Hematopoietic multipotent progenitor cell treated with erythropoietin and hydrocortisone succinate and interleukin-3 and kit ligand, for 8 days (in vitro differentiated cells): ENCODE measurements around the gene HNMT.
"Not testable (repeated sequence)": the region's sequence is repeated elsewhere in the genome, so short reads cannot be mapped to it uniquely, and the experiment has no call there.

Experiments
- DNase-seq: peaks from one replicate; pipeline ENCODE4 v3.0.0-alpha.2; 2015

HNMT gene

DNA sequence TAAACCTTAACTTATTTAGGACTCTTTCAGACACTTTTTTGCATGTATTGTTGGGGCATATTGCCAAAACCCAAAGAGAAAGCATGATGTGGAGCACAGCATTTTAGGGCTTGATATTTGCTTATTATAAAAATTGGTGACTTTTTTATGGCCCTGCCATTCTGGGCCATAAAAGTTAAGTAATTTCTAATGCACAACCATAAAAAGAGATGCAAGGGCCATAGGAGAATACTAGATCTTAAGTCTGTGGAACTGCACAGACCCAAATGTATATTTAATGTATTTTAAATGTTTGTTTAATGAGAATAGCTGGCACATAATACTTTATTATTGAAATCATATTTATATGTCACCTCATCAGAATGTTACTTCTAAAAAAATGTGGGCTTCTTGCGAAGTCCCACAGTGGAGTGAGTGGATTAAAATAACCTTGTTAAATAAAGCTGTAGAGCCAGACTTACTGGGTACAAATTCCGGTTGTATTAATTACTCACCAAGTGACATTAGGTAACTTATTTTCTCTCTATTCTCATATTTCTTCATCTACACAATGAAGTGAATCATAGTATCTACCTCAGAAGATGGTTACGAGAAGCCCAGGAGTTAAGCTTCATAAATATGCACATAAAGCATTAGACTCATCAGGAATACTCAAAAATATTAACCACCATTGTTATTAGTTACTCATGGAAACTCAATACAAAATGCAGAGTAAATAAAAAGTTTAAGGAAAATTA, 52.2 kb downstream of the HNMT start:
- no peak for DNase-seq

DNA sequence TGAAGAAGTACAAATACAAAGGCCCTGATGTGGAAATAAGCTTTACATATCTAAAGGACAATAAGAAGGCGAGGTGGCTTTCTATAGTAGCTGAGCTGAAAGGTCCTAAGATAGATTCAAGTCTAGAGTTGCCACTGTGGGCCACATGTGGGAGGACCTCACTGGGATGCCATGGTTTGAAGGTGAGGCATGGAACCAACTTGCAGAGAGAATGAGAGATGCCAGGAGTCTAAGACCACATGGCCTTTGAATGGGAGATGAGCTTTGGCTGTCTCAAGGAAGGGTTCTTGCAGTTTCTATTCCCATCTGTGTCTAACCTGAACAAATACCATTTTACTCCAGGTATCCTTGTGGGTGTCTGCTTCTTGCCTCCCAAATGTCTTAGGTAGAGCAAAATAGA, 53.6 kb downstream of the HNMT start:
- DNase-seq: no peak

DNA sequence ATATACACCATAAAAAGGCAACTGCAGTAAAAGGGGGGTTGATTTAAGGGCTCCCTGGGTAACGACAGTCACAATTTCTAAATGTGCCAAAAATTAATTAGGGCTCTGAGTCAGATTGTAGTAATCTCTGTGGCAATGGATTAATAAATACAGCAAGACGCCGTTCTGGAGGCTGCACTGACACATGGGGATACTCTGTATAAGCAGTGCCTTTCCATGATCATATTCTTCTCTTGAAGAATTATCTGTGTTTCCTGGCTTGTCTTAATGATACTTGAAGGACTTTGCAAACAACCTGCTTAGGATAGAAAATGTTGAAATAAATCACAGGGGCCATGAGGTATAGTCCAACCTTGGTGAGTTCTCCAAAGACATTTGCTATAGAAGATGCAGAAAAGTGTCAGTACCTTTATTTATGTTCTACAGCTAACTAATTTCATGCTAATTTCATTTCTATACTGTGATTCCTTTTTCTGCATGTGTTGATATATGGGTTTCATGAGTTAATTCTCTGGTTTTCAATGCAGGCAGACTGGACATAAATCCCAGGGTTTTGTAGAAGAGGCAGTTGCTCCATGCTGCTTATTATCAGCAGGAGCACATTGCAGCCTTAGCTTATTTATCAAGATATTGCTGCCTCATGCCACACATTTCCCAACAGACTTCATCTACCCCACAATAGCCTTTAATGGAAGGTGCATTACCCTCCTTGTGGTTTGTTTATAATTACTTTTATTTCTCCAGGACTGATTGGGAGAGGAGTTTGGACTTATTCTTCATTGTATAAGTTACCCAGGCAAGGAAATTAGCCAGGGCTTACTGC, 54.8 kb downstream of the HNMT start:
- peak; percentile 82 for DNase-seq

DNA sequence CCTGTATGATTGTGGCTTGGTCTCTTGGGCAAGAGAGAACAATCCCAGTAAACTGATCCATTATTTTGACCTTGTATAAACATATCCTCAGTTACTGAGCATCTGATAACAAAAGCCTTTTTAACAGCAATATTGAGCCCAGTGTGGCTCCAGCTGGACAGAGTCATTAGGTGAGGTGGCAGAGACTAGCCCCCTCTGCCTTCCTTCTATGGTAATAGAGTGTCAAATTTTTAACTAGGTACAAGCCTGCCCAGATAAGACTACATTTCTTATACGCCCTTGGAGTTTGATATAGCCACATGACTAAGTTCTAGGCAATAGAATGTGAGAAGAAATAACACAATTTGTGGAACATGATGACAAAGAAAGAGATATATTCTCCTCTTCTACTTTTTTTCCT, 56.2 kb downstream of the HNMT start:
- DNase-seq: peak; percentile 66

DNA sequence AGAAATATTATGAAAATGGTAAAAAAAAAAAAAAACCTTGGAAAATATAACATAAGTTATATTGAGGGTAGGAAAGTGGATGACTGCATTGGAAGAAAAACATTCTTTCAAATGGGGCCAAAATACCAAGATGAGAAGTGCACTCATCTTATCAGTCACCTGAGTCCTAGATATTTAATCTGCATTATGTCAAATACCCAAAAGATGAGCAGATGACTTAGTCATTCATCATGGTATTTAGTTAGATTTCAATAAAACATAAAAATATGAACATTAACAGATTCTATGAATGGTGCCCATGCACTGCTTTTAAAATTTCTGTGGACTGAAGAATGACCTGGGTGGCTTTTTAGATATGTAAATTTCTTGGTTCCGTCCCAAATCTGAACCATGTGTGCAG, 56.9 kb downstream of the HNMT start:
- DNase-seq: no peak

DNA sequence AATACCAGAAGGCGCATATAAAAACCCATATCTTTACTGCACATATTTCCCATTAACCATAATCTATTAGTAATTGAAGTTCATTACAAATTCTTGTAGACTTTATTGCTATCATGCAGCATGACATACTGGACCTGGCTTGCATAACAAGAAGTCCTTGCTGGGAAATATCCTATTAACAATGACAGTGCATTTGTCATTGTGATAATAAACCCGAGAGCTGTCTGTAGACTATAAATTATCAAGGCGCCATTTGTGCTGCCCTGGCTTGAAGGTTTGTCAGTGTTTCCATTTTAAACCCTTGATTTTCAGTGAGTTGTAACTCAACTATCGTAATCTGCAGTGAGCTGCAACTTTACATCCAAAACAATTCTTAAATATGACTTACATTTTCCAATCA, 59.0 kb downstream of the HNMT start:
- peak; percentile 28 for DNase-seq

DNA sequence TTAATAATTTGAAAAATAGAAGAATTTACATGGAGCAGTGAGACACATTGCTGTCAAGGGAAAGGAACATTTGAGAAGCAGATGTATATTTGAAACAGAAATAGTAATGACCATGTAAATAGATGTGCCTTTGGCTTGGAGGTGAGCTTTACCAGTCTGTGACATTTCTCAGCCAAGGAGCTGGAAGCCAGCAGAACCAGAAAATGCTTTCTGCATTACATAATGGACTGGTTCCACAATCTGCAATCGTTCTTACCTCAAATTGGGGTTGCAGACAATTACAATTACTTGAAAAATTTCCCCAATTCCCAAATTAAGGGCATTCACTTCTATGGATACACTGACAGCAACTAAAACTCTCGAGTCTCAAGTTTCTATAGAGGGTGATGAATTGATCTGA, 59.7 kb downstream of the HNMT start:
- DNase-seq: no peak

DNA sequence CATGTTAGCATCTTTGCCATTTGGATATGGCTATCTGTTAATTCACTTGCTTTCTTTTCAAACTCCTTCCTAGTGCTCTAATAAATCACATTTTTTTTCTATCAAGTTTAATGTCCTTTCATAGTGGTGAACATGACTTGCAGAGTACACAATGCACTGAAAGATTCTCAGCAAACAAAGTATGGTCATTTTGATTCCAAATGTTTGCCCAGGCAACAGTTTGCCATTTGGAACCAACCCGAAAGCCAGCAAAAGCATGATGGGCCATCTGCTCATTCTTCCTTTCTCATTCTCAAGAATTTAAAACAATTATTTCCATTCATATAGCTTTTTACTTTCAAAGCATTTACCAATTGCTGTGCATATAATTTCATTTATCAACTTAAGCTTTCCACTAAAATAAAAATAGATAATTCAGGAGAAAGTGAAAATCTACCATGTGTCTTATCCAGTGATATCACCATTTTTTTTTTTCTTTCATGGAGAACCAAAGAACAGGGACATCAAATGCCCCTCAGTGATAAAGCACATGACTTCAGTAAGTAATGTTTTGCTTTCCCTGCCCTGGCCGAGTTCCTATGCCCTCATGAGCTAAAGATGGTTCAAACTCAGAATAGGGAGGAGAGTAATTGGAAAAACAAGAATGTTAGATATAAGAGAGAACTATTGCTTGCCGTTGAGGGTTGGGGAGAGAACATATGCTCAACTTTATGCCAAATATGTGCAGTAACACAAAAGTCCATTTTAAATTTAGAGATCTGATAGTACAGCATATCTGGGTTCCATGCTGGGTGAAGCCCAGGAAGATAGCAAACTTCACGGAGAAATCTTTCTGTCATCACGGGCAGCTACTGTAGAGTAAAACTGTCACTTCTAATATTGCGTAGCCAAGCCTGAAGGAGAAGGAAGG, 62.1 kb downstream of the HNMT start:
- DNase-seq: no peak

DNA sequence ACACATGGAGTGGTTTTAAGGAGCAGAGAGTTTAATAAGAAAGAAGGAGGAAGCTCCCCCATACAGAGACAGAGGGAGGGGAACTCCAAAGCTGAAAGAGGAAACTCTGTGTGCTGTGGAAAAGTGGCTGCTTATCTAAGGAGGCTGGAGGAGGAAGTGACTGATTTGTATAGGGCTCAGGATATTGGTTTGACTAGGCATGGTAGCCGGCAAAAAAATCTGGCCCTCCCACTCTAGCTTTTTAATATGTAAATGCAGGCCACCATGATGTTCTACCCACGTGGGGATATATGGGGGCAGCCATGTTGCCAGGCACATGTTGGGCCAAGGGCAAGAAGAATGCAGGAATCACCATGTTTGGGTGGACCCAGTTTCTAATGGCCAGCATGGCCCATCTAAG, 64.3 kb downstream of the HNMT start:
- peak; percentile 24 for DNase-seq

DNA sequence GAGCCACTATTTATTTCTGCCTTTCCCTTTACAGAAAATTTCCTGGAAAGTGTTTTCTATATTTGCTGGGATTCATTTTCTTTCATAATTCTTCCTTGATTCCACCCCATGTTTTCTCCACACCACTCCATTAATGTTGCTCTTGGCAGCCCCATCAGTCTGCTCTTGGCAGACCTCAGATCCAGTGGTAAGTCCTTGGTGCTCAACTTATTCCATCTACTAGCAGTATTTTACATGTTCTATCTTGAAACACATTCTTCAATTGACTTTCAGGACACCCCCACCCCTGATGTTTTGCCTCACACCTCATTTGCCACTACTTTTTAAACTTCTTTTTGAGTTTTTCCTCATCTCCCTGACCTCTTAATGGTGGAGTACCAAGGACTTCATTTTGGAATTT, 65.0 kb downstream of the HNMT start:
- DNase-seq: no peak

DNA sequence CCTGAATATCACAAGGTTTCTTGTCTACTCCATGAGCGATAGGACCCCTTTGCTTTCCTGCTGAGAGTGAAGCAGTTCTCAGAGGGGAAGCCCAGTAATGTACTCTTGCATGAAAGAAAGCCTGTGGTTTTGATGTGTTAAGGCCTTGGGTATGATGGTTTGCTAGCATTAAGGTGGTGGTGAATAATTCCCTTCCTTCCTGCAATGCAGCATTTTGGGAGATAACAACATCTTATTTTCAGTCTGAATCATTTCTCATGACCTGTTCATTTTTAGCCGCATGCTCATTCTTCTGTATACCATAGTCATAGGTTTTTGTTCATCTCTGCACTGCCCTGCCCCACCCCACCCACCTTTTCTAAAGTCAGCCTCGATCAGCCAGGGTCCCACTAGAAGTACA, 66.2 kb downstream of the HNMT start:
- DNase-seq: no peak

DNA sequence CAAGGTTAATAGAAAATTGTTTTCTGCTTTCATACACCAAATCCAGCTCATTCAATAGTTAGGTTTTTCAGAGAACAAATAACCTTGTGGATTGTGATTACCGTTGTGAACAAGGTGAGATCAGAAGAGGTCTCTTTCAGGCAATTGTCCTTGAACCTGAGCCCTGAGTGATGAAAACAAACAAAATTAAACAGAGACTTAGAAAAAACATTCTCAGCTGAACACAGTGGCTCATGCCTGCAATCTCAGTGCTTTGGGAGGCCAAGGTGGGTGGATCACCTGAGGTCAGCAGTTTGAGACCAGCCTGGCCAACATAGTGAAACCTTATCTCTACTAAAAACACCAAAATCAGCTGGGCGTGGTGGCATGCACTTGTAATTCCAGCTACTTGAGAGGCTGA, 68.1 kb downstream of the HNMT start:
- no peak for DNase-seq

DNA sequence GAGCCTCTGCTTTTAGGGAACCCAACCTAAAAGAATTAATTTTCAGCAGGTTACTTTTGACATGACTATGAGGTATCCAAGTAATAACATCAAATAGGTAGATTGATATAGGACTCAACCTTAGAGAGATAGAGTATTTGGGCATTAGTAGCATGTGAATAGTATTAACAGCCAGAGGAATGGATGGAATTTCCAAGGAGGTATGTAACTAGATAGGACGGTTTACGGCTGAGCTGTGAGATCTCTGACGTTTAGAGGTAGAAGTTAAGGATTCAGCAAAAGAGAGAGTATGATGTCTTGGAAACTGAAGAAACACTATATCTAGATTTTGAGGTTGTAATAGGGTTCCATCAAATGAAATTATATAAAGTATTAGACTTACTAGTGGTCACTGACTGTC, 70.3 kb downstream of the HNMT start:
- no peak for DNase-seq

DNA sequence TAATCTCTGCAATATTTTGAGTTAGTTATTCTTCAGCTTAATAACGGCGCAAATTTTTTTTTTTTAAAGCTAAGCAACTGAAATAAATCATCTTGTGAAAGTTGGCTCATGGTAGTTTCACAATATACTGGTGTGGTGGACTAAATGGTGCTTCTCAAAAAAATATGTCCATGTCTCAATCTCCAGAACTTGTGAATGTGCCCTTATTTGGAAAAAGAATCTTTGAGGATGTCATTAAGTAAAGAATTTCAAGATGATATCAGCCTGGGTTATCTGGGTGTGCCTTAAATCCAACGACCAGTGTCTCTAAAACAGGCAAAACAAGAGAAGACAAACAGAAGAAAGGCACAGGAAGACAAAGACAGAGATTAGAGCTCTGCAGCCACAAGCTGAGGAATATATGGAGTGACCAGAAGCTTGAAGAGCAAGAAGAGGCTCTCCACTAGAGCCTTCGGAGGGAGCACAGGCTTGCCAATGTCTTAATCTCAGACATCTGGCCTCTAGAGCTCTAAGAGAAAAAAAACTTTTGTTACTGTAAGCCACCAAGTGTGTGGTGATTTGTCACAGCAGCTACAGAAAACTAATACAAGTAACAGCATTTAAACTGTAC, 71.4 kb downstream of the HNMT start:
- DNase-seq: no peak

DNA sequence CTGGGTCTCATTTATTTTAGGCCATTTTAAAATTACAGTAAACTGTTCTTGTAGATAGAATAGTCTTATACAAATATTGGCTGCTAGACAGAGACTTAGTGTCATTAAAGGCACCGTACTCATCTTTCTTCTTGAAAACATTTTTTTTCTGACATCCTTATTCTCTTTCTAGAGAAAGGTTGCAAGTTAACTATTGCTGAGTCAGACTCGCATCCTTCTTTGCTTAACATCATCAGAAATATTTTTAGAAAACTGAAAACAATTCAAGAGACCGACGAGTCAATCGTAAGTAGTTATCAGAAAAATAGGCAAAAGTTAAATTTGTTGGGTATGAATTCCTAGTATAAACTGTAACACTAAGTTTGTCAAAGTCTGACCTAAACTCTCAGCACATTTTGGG, 72.2 kb downstream of the HNMT start:
- no peak for DNase-seq

DNA sequence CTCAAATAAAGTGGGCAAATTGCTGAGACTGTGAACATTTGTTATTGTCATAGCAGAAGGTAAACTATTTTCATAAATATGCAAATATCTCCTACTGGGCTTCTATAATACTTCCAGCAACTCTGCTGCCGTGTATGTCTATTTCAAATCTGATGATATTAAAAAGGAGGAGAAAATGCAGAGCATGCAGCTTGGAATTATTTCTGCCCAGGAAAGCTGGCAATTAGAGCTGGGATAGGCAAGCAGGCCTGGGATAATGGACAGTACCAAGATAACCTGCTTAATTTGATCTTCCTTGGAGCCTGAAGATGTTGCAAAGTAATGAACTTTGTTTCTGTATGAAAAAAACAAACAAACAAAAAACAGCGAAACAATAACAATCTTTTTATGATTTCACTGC, 72.8 kb downstream of the HNMT start:
- no peak for DNase-seq

DNA sequence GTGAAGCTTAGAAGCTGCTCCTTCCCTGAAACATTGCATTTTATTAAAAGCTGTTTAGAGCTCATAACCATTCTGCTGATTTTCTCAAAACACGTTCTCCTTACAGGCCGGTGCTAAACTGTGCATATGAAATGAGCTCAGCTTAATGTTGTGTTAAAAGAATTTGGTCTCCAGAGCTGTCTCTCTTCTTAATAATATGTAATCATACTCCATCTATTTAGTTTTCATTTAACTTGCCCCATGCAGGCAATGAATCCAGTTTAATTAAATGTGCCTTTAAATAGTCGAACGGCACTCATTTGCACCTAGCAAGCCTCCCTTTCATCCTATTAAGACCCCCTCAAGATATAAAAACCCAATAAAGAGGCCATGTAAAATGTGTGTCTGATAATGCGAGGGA, 76.3 kb downstream of the HNMT start:
- no peak for DNase-seq

DNA sequence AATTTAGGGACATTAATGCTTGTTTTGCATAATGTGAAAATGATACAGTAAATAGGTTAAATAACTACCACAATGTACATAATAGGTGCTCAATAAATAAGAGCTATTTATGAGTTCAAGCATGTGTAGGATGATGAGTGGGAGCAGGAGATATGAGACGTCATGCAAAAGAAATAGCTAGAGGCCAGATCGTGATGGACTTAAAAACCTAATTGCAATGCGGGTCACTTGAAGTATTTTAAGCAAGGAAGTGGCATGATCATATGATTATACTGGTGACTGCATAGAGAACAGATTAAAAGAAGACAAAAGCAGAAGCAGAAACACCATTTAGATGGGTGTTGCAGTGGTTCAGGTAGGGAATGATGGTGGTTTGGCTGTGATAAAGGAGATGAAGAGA, 78.0 kb downstream of the HNMT start:
- DNase-seq: no peak

DNA sequence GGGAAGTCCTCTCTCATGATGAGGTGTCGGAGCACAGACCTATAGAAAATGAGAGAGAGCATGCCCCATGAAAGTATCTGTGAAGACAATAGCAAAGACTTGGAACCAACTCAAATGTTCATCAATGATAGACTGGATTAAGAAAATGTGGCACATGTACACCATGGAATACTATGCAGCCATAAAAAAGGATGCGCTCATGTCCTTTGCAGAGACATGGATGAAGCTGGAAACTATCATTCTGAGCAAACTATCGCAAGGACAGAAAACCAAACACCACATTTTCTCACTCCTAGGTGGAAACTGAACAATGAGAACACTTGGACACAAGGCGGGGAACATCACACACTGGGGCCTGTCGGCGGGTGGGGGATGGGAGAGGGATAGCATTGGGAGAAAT, 79.3 kb downstream of the HNMT start:
- not testable (repeated sequence) for DNase-seq

DNA sequence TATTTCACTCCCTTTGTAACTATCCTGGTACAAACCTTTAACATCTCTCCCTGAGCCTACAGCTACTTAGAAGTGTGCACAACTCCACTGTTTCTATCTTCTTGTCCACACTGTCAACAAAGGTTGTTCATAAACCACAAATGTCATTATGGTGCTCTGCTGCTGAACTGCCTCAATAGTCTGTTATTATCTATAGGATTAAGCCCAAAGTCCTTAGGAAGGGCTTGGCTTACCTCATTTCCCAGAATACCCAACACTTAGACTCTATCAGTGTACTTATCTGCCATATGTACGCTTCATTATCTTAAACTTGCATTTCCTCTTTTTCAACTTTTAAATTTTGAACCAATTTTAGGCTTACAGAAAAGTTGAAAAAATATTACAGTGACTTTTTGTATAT, 94.2 kb downstream of the HNMT start:
- DNase-seq: peak; percentile 88

DNA sequence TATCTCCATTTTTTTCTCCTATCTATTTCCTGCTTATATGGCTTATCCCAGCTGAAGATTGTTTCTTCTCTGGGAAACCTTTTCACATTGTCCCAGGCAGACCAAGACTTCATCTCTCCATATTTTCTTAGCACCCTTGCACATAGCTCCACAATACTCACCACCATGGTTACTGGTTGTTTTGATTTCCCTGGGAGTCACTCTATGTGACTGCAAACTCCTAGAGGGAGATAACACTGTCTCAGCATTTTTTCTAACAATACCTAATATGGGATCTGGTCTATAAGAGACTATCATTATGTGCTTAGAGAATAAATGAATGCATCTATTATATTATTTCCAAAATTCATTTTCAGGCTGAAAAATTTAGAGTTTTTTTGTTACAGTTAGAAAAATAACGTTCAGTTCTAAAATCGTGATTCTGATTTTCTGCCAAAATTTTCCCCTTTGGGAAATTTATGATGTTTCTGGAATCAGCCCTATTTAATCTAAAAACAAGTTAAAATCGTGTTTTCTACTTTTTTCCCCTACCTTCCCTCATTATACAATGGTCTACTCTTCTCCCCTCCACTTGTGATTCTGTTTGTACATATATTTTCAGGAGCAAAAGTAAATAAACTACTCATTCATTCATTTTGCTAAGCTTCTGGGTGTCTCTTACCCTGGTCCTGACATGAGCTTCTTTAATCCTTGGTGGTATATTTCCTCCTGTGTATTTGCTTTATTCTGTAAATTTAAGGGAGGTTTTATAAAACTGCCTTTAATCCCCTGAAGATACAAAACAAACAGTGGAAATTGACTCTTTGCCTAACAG, 95.4 kb downstream of the HNMT start:
- DNase-seq: peak; percentile 50

DNA sequence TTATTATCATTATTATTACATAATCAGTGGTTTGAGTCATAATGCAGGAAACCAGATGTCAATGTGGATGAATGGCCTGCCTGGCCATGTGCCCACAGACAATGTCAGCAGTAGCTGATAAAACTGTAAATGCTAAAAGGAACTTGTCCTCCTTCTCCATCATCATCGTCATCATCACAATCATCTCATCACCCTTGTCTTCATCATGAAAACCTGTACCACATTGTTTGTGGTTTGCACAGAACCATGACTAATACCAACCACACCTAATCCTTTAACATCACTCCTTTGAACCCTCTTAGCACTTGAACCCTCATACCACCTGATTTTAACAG, 96.0 kb downstream of the HNMT start:
- peak; percentile 95 for DNase-seq
